Measurements from ENCODE around the gene ARHGAP24.

The ARHGAP24 gene

DNA sequence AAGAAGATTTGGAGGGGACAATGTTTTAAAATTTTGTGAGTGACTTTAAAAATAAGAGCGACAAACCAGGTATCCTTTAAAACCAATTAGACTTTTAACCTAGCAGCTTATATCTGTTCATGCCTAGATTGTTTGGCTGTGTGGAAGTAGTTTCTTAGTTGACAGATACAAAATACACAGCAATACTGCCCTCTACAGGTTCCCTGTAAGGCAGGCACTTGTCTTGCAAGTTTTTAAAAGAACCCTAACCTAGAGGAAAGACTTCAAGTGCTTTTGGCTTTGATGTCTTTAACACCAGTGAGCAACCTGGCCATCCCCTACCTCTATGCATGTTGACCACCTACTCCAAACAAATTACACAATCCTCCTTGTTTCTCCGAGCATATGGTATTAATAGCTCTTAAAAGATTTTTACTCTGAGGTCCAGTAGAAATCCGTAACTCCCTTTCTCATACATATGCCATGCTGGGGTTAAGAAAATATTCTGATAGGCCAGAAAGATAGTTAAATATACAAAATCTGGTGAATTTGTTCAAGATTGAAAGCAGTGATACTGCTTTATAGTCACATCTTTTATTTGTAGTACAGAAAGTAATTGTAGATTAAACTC is 273.0 kb downstream of the ARHGAP24 start:
- no peak for DNase-seq

- no peak for DNase-seq
Observed at GRCh38 chr4:85748654-85749053, 273.7 kb downstream of the ARHGAP24 start.

GRCh38 chr4:85751866-85752265 is 276.9 kb downstream of the ARHGAP24 start:
- no peak for DNase-seq

GRCh38 chr4:85755285-85755684 is 280.3 kb downstream of the ARHGAP24 start:
- no peak for DNase-seq

DNA sequence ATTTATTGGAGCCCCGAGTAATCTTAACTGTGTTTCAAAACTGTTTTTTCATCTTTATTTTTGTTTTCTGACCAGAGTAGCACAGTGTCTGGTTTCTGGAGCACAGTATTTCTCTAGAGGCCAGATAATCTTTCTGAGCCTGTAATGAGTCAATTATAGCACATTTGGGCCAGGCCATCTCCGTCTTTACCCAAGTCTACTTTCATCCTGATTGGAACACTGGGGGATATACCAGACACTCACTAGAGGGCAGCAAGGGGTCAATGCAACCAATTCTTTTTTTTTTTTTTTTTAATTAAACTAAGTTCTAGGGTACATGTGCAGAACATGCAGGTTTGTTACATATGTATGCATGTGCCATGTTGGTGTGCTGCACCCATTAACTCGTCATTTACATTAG is 282.0 kb downstream of the ARHGAP24 start:
- DNase-seq = no peak

- DNase-seq = no peak
Observed at GRCh38 chr4:85759388-85759787, 284.4 kb downstream of the ARHGAP24 start.

GRCh38 chr4:85760511-85760910 is 285.6 kb downstream of the ARHGAP24 start:
- no peak for DNase-seq

GRCh38 chr4:85761803-85762528 is 287.0 kb downstream of the ARHGAP24 start:
- no peak for DNase-seq

DNA sequence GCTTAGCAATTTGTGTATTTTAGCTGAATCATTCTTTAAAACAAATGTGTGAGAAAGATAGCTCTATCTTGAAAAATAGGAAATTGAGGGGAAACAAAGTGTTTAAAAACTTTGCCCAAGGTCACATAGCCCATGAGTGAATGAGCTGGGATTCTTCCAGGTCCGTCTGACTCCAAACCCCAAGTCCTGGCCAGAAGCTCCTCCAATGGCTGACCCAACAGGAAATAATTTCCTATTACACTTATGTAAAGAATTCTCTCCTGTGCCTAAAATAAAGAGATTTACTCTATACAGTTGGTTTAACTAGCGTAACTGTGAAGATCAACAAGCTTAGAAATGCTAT is 287.6 kb downstream of the ARHGAP24 start:
- no peak for DNase-seq

- no peak for DNase-seq
Observed at GRCh38 chr4:85763202-85763601, 288.3 kb downstream of the ARHGAP24 start.

DNA sequence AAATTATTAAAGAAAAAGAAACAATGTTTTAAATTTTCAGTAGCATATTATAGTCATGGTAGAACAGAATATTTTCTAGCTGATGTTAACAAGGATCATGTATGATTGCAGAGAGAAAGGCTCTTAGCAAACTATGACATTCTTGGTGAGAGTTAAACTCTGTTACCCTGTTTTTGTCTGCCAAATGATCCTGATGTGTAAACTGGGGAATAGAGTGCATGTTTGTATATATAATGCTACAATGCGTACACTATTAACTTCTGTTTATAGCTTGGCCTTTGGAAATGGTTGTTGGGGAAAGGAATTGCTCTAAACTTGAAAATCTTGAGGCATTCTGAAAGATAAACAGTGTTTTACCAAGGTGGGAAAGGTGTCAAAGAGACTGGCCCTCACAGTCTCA is 292.7 kb downstream of the ARHGAP24 start:
- no peak for DNase-seq

- no peak for DNase-seq
Observed at GRCh38 chr4:85769009-85769408, 294.1 kb downstream of the ARHGAP24 start.

DNA sequence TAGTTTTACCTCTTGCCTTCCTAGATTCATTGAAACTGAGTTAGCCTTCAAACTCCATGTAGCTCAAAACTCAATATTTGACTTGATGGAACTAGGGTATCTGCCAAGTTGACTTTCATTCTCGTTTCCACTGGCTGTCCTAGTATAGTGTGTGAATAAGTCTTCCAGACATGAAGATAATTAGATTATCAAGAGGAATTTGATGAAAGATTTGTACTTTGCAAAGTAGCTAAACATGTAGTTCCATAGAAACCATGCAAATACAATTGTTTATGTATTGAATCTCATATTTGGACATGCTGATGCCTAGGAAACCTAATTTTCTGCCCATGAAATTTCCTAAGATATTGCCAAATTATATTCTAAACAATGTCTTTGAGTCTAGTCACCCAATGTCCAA is 297.5 kb downstream of the ARHGAP24 start:
- no peak for DNase-seq

GRCh38 chr4:85773372-85773771 is 298.4 kb downstream of the ARHGAP24 start:
- DNase-seq = no peak

DNA sequence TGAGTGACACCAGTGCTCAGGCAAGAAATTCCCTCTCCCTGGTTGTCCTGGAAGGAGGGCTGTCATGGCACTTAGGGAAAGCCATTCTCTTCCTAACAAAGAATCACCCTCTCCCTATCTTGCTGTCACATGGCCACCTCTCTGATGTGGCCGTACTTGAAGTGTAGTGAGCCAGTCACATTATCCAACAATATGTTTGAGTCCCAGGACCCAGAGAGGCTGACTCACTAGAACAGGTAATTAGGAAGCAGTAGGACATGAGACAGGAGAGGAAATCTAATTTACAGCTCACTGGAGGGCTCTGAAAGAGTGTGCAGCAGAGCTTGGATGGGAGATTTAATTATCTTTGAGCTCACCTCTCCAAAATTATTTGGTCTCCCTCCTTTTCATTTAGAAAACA is 299.1 kb downstream of the ARHGAP24 start:
- no peak for DNase-seq

DNA sequence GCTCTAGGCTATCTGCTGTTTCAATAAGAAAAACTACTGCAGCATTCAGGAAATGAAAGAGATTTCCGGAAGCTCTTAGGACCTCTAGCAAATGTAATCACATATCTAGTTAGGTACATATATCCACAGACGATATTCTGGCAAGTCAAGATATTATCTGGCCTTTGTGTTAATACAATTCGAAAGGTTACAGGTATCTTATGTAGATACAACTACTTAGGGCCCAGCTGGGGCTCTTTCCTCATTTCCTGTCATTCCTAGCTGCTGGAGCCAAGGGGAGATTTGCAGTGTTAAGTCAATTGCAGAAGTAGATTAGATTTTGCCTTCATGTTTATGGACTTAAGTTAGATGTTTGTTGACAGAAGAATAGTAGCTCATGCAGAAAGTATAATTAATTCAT is 299.5 kb downstream of the ARHGAP24 start:
- DNase-seq = no peak

- DNase-seq = no peak
Observed at GRCh38 chr4:85776096-85776495, 301.1 kb downstream of the ARHGAP24 start.

DNA sequence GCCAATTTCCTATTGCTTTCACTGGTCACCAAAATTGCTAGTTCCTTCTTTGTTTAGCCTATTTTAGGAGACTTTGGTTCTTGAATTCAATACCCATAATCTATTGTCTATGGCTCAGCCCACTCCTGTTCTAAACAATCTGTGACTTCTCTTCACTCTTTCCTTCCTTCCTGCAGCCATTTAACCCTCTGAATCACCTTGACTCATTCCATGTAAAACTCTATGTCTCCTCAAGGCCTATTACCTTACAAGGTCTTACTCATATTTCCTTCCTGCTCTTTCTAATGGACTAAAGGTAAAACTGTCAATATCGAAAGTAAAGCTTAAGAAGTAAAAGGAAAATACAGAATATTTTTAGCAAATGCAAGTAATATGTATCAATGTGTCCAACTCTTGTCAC is 301.6 kb downstream of the ARHGAP24 start:
- no peak for DNase-seq

GRCh38 chr4:85777908-85778631 is 303.1 kb downstream of the ARHGAP24 start:
- DNase-seq = no peak

GRCh38 chr4:85778632-85779131 is 303.7 kb downstream of the ARHGAP24 start:
- no peak for DNase-seq

DNA sequence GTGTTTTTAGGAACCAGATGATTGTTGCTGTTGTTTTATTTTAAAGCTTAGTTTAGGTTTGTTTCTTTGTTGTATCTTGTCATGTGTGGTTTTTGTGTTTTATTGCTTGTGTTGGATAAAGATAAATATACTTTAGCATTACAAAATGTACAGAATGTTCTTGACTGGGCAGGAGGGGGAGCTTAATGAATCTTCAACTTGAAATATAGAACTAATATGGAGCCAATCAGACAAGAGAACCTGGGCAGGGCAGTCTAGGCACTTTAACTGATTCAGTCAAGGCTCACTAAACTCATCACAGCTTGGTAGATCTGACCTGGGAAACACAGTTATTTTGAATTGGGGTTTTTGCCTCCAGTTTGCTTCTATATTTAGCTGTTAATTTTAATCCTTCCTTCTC is 304.2 kb downstream of the ARHGAP24 start:
- DNase-seq = no peak

DNA sequence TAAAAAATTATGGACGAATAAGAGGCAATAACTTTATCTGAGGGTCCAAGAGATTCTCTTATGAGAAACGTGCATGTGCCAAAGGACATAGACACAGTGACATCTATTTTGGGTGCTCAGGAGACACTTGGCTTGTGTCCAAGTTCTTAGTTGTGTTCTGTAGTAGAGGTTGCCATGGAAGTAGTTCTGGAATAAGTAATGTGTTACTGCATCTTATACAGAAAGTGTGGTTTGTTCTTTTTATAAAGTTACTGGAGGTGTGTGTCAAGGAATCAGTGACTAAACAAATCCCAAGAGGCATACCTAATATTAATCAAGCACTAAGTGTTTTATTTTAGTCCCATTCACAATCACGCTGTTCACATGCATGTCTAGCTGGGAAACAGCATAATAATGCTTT is 305.7 kb downstream of the ARHGAP24 start:
- no peak for DNase-seq

GRCh38 chr4:85783483-85783882 is 308.5 kb downstream of the ARHGAP24 start:
- no peak for DNase-seq

GRCh38 chr4:85783900-85784299 is 308.9 kb downstream of the ARHGAP24 start:
- no peak for DNase-seq
